ENCODE data around the gene DAZAP2. TPM values are rescaled to one million over a fixed set of nuclear protein-coding genes. Genes with fewer than 3 reads are reported as not detected.

Gene DAZAP2
- total RNA-seq, 1 donor from 2014 or later = 209 TPM

GRCh38 chr12:51264297-51264696 lies 25.7 kb downstream of the DAZAP2 start:
- Mint-ChIP-seq H3K4me1 (peaks cover 27% of the 10 kb centered on the region), H3K36me3 (ENCODE audit: low read depth) (peaks cover 12% of the 10 kb centered on the region), H3K4me3 (no peak overlapping the region), H3K27ac (no peak overlapping the region), H3K27me3 (no peaks in the 10 kb centered on the region), H3K9me3 (no peaks in the 10 kb centered on the region)
- no peak for TF ChIP-seq CTCF (IDR thresholded peaks at IDR 0.05)
- DNase-seq = no peak
- ChIA-PET POLR2A (interaction anchor here (2.0 kb wide), 1 partner anchor 76 kb away, joined by 6 read pairs; no protein-coding TSS in a partner anchor), CTCF (interaction anchor here (2.1 to 4.3 kb wide), 2 partner anchors 11 to 76 kb away, joined by 8 to 67 read pairs; no protein-coding TSS in a partner anchor)
- ATAC-seq (ENCODE audit: low read depth) = no peak
- intact Hi-C loops (cut with micrococcal nuclease) = no loop called here

- TF ChIP-seq CTCF (IDR thresholded peaks at IDR 0.05) = no peak
- Mint-ChIP-seq H3K4me3 (no peak overlapping the region), H3K36me3 (ENCODE audit: low read depth) (peaks cover 15% of the 10 kb centered on the region), H3K27me3 (no peaks in the 10 kb centered on the region), H3K4me1 (peaks cover 30% of the 10 kb centered on the region), H3K27ac (no peak overlapping the region), H3K9me3 (no peaks in the 10 kb centered on the region)
- ChIA-PET CTCF (interaction anchor here (4.3 kb wide), 1 partner anchor 75 kb away, joined by 67 read pairs; no protein-coding TSS in a partner anchor), POLR2A (no interaction called here)
- intact Hi-C loops (cut with micrococcal nuclease) = no loop called here
- DNase-seq (no peak), ATAC-seq (ENCODE audit: low read depth) (peak; percentile 22)
Observed at GRCh38 chr12:51265024-51265423, 26.4 kb downstream of the DAZAP2 start.

- Mint-ChIP-seq H3K4me3 (peak overlapping the region; percentile 84), H3K9me3 (no peaks in the 10 kb centered on the region), H3K27me3 (no peaks in the 10 kb centered on the region), H3K36me3 (ENCODE audit: low read depth) (peaks cover 13% of the 10 kb centered on the region), H3K27ac (peak overlapping the region; percentile 78), H3K4me1 (peaks cover 31% of the 10 kb centered on the region)
- peak; percentile 54 for DNase-seq
- peak; percentile 50 for ATAC-seq (ENCODE audit: low read depth)
- no peak for TF ChIP-seq CTCF (IDR thresholded peaks at IDR 0.05)
- ChIA-PET CTCF (interaction anchor here (0.7 to 2.7 kb wide), 7 partner anchors 7 to 263 kb away, joined by 3 to 53 read pairs (median 4); no protein-coding TSS in a partner anchor), POLR2A (interaction anchor here (0.5 to 2.7 kb wide), 15 partner anchors 9 to 508 kb away, joined by 3 to 26 read pairs (median 5); partner anchors contain the start of genes BIN2, DAZAP2, GALNT6 and POU6F1)
- intact Hi-C loops (cut with micrococcal nuclease) = loop anchor here (1.0 to 2.0 kb wide), 7 partner anchors 12 to 263 kb away; partner anchors contain the start of gene DAZAP2
Observed at GRCh38 chr12:51269174-51270066, 30.8 kb downstream of the DAZAP2 start.

GRCh38 chr12:51270067-51270950 lies 31.7 kb downstream of the DAZAP2 start, which contains the start of gene SMAGP:
SMAGP (minus strand) TSS chr12:51270415; CDS start chr12:51269278, 1,137 bp downstream.
- ATAC-seq (ENCODE audit: low read depth) = peak; percentile 73
- H3K36me3 Mint-ChIP-seq (ENCODE audit: low read depth) = peaks cover 13% of the 10 kb centered on the region
- H3K4me1 Mint-ChIP-seq = peaks cover 26% of the 10 kb centered on the region
- no peak for TF ChIP-seq CTCF (IDR thresholded peaks at IDR 0.05)
- peak; percentile 69 for DNase-seq
- H3K27me3 Mint-ChIP-seq = no peaks in the 10 kb centered on the region
- intact Hi-C loops (cut with micrococcal nuclease) = loop anchor here (1.0 to 2.0 kb wide), 3 partner anchors 11 to 53 kb away; partner anchors contain the start of gene DAZAP2
- peak within 1 kb of the TSS; percentile 80 for H3K27ac Mint-ChIP-seq
- ChIA-PET POLR2A (interaction anchor here (0.6 to 2.7 kb wide), 17 partner anchors 21 to 506 kb away, joined by 3 to 26 read pairs (median 4); partner anchors contain the start of genes BIN2, DAZAP2 and GALNT6), CTCF (interaction anchor here (0.8 to 2.7 kb wide), 10 partner anchors 8 to 79 kb away, joined by 3 to 53 read pairs (median 4); partner anchors contain the start of gene POU6F1)
- no peaks in the 10 kb centered on the region for H3K9me3 Mint-ChIP-seq
- H3K4me3 Mint-ChIP-seq = peak within 1 kb of the TSS; percentile 89
